Neural crest cell (in vitro differentiated cells): Measurements from ENCODE around the gene ADARB1. TPM values are rescaled to one million over a fixed set of nuclear protein-coding genes. Genes with fewer than 3 reads are reported as not detected.

Experiments
- DNase-seq: peaks from one replicate; pipeline ENCODE4 v3.0.0; 2021; ENCODE audit warnings: low read depth, mixed read lengths, low spot score
- H3K27ac Mint-ChIP-seq: one replicate; pipeline ENCODE4 v1.8.0; 2021; ENCODE audit warnings: mild to moderate bottlenecking, mixed read lengths; ENCODE audit not compliant: unreplicated experiment
- H3K27me3 Mint-ChIP-seq: 2 replicates; pipeline ENCODE4 v1.8.0; 2021; ENCODE audit warnings: low read depth, mild to moderate bottlenecking, mixed read lengths
- H3K36me3 Mint-ChIP-seq: 2 replicates; pipeline ENCODE4 v1.8.0; 2021; ENCODE audit warnings: low read depth, mild to moderate bottlenecking, mixed read lengths
- H3K4me1 Mint-ChIP-seq: 2 replicates; pipeline ENCODE4 v1.8.0; 2021; ENCODE audit warnings: mixed read lengths
- H3K4me3 Mint-ChIP-seq: one replicate; pipeline ENCODE4 v1.8.0; 2021; ENCODE audit warnings: mild to moderate bottlenecking, mixed read lengths
- H3K9me3 Mint-ChIP-seq: 2 replicates; pipeline ENCODE4 v1.8.0; 2021; ENCODE audit warnings: mixed read lengths
- total RNA-seq: library from RNA; stranded (reverse); gene quantifications from 2 replicates; pipeline ENCODE4 v1.2.1, GENCODE V29; 2021
- TF ChIP-seq, protein P1 (sequence below): fragments of 200-600 bp; sonication (generic); conservative IDR thresholded peaks from 2 replicates; pipeline ENCODE4 v1.5.0; 2021; ENCODE audit warnings: antibody characterized with exemption, mild to moderate bottlenecking

Gene ADARB1
- total RNA-seq, 1 donor from 2014 or later = 21.0 TPM

DNA sequence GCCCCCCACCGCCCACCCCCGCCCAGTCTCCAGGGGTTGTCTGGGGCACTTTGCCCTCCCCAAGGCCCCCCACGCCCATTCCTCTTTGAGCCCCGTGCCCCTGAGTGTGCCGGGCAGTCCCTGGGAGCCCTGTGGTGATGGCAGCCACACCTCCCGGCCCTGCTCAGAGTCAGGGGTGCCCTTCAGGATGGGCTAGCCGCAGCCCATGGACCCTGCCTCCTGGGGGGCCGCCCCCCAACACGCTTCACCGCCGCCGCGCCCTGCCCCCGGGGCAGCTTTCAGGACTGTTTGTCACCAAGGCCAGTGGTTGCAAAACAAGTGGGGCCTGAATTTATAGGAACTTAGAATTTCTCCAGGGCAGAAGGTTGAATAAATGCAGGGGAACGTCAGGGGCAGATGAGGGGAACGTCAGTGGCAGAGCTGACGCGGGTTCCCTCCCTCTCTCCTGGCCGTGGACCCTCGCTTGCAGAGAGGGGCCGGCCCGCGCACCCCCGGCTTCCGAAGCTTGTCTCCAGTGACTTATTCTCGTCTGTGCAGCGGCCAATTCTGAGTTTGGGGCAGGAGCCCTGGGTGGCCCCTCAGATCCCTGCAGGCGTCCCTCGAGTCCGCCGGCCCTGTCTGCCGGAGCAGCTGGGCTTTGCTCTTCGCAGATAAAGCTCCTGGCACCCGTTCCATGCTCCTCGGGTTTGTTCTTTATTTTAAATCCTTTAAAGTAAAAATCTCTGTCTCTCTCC, 41.2 kb upstream of the ADARB1 start:
- Mint-ChIP-seq H3K36me3 (peaks cover 4% of the 10 kb centered on the region), H3K4me3 (no peak overlapping the region), H3K4me1 (peaks cover 22% of the 10 kb centered on the region), H3K27me3 (peaks cover 45% of the 10 kb centered on the region), H3K9me3 (peaks cover 7% of the 10 kb centered on the region), H3K27ac (no peak overlapping the region)
- no peak for DNase-seq
- TF ChIP-seq, protein P1, sequence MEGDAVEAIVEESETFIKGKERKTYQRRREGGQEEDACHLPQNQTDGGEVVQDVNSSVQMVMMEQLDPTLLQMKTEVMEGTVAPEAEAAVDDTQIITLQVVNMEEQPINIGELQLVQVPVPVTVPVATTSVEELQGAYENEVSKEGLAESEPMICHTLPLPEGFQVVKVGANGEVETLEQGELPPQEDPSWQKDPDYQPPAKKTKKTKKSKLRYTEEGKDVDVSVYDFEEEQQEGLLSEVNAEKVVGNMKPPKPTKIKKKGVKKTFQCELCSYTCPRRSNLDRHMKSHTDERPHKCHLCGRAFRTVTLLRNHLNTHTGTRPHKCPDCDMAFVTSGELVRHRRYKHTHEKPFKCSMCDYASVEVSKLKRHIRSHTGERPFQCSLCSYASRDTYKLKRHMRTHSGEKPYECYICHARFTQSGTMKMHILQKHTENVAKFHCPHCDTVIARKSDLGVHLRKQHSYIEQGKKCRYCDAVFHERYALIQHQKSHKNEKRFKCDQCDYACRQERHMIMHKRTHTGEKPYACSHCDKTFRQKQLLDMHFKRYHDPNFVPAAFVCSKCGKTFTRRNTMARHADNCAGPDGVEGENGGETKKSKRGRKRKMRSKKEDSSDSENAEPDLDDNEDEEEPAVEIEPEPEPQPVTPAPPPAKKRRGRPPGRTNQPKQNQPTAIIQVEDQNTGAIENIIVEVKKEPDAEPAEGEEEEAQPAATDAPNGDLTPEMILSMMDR = no peak

- Mint-ChIP-seq H3K36me3 (peaks cover 4% of the 10 kb centered on the region), H3K27ac (no peak overlapping the region), H3K27me3 (peaks cover 45% of the 10 kb centered on the region), H3K4me3 (no peak overlapping the region), H3K9me3 (peaks cover 7% of the 10 kb centered on the region), H3K4me1 (peaks cover 22% of the 10 kb centered on the region)
- no peak for DNase-seq
- TF ChIP-seq, protein P1 = no peak
Observed at GRCh38 chr21:45033791-45034555, 40.4 kb upstream of the ADARB1 start.

- TF ChIP-seq, protein P1 = no peak
- H3K27me3 Mint-ChIP-seq = peaks cover 39% of the 10 kb centered on the region
- peaks cover 15% of the 10 kb centered on the region for H3K4me1 Mint-ChIP-seq
- H3K27ac Mint-ChIP-seq = no peak overlapping the region
- H3K4me3 Mint-ChIP-seq = no peak overlapping the region
- peaks cover 4% of the 10 kb centered on the region for H3K36me3 Mint-ChIP-seq
- DNase-seq = no peak
- H3K9me3 Mint-ChIP-seq = peaks cover 7% of the 10 kb centered on the region
Observed at GRCh38 chr21:45034556-45035476, 39.6 kb upstream of the ADARB1 start.

DNA sequence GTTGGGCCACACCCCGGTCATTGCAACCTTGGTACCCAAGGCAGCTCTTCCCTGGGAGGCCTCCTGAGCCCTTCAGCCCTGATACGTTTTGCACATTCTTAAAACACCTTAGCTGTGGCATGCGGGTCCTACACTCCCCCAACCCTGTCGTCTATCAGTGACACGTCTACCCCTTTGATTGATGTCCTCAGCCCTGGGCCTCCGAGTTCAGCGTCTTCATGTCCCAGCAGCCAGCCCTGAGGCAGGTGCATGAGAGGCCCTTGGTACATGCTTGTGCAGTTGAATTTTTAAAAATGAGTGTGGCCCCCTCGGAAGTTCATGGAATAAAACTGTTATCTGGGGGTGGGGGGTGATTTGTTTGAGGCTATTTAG, 38.9 kb upstream of the ADARB1 start:
- Mint-ChIP-seq H3K27ac (no peak overlapping the region), H3K4me3 (no peak overlapping the region)
- TF ChIP-seq, protein P1 = no peak

GRCh38 chr21:45036630-45037029, 37.8 kb upstream of the ADARB1 start:
- TF ChIP-seq, protein P1 = no peak
- H3K9me3 Mint-ChIP-seq = peaks cover 7% of the 10 kb centered on the region
- H3K36me3 Mint-ChIP-seq = peaks cover 4% of the 10 kb centered on the region
- peaks cover 3% of the 10 kb centered on the region for H3K4me1 Mint-ChIP-seq
- no peak for DNase-seq
- H3K27me3 Mint-ChIP-seq = peaks cover 22% of the 10 kb centered on the region
- H3K27ac Mint-ChIP-seq = no peak overlapping the region
- H3K4me3 Mint-ChIP-seq = no peak overlapping the region

More for the DNA sequence above, 38.9 kb upstream of the ADARB1 start:
- Mint-ChIP-seq H3K36me3 (peaks cover 4% of the 10 kb centered on the region), H3K4me1 (peaks cover 8% of the 10 kb centered on the region), H3K9me3 (peaks cover 7% of the 10 kb centered on the region), H3K27me3 (peaks cover 32% of the 10 kb centered on the region)
- DNase-seq = no peak
